K562 (cell line): ENCODE data around the gene PLEKHB1. TPM values are rescaled to one million over a fixed set of nuclear protein-coding genes. Genes with fewer than 3 reads are reported as not detected.

Source experiments
- ATAC-seq: fragments of 200-7000 bp; cut with Tn5 transposase; 3 replicates; pipeline ENCODE4 v1.9.1; 2020; ENCODE audit warnings: moderate library complexity
- BruUV-seq: library from RNA; stranded (reverse); fragments of 400-500 nt; replicated peaks from 2 replicates; lab custom pipeline; 2021; lab: Mats Ljungman, UMichigan
- CTCF ChIA-PET: fragments of 300-600 bp; formaldehyde crosslinking; extraction: SDS; loops from one replicate; lab custom pipeline; 2021; ENCODE audit warnings: low intra/inter-chr PET ratio; lab: Yijun Ruan, JAX
- POLR2A ChIA-PET: fragments of 300-600, 350-650 bp; sonication (Branson Sonifier 250); formaldehyde crosslinking; extraction: SDS; loops from one replicate; lab custom pipeline; 2021; ENCODE audit warnings: antibody characterized with exemption, inconsistent platforms; lab: Yijun Ruan, JAX
- DNase-seq, 4 experiments: peaks; one replicate each; pipeline versions ENCODE4 v3.0.0 to v3.0.0-alpha.2; 2011 to 2018; ENCODE audit warnings: low spot score in 3 of 4, mixed read lengths in 3 of 4; ENCODE audit errors: extremely low read depth in 1 of 4
- FAIRE-seq: peaks from 2 replicates; lab custom pipeline; 2011; peaks lifted over from hg19 to GRCh38; lab: Jason Lieb, UNC
- H2AFZ ChIP-seq: 2 replicates; pipeline ENCODE4 v1.6.0; 2011; ENCODE audit warnings: low read depth, low read length, control low read depth, inconsistent platforms
- H3K27ac ChIP-seq: fragments of 200-600 bp; 3 replicates; pipeline ENCODE4 v1.8.0; 2011; ENCODE audit warnings: low read depth, mild to moderate bottlenecking, control low read depth, inconsistent platforms, low read length, moderate library complexity, mixed read lengths; ENCODE audit errors: extremely low read depth
- H3K27me3 ChIP-seq, 2 experiments: fragments of 300-600 bp in 1 of 2; 2 replicates in 1 of 2; 3 replicates in 1 of 2; pipeline versions ENCODE4 v1.6.0 to v1.8.0; 2011; ENCODE audit warnings: inconsistent platforms in 2 of 2, low read length in 2 of 2, mild to moderate bottlenecking in 1 of 2, mixed read lengths in 1 of 2, moderate library complexity in 1 of 2; ENCODE audit not compliant: control insufficient read depth in 2 of 2, insufficient read depth in 2 of 2
- H3K36me3 ChIP-seq: fragments of 300-600 bp; 3 replicates; pipeline ENCODE4 v1.8.0; 2011; ENCODE audit warnings: mild to moderate bottlenecking, low read length, inconsistent platforms; ENCODE audit not compliant: control insufficient read depth, insufficient read depth
- H3K4me1 ChIP-seq, 2 experiments: fragments of 200-600 bp in 1 of 2; replicated peaks in 1 of 2; 2 replicates in 1 of 2; 3 replicates in 1 of 2; pipeline versions ENCODE4 v1.5.1 to v1.8.0; 2011; ENCODE audit warnings: inconsistent platforms in 2 of 2, low read length in 2 of 2, mild to moderate bottlenecking in 1 of 2, mixed read lengths in 1 of 2, moderate library complexity in 1 of 2; ENCODE audit not compliant: control insufficient read depth in 2 of 2, insufficient read depth in 2 of 2
- H3K4me2 ChIP-seq: 2 replicates; pipeline ENCODE4 v1.6.1; 2011; ENCODE audit warnings: low read length, control low read depth, inconsistent platforms, mixed read lengths; ENCODE audit not compliant: insufficient read depth
- H3K4me3 ChIP-seq: fragments of 200-600 bp; sonication (generic), shearing (Covaris generic); 2 replicates; pipeline ENCODE4 v1.5.1; 2016; ENCODE audit warnings: control low read depth, inconsistent platforms
- H3K79me2 ChIP-seq: fragments of 200-600 bp; 3 replicates; pipeline ENCODE4 v1.8.0; 2011; ENCODE audit warnings: low read length, inconsistent platforms; ENCODE audit not compliant: control insufficient read depth, insufficient read depth
- H3K9ac ChIP-seq, 2 experiments: 2 replicates each; pipeline versions ENCODE4 v1.6.0 to v1.6.1; 2011; ENCODE audit warnings: low read depth in 2 of 2, low read length in 2 of 2, control low read depth in 1 of 2, inconsistent platforms in 1 of 2, mild to moderate bottlenecking in 1 of 2, mixed read lengths in 1 of 2; ENCODE audit not compliant: insufficient read depth in 1 of 2
- H3K9me1 ChIP-seq: one replicate; pipeline ENCODE4 v1.6.0; 2011; ENCODE audit warnings: inconsistent platforms, mild to moderate bottlenecking, low read length, moderate library complexity; ENCODE audit not compliant: control insufficient read depth, insufficient read depth
- H3K9me3 ChIP-seq: replicated peaks from 2 replicates; pipeline ENCODE4 v1.5.1; 2011; ENCODE audit warnings: low read depth, low read length, inconsistent platforms; ENCODE audit not compliant: control insufficient read depth, insufficient read depth
- H4K20me1 ChIP-seq: replicated peaks from 2 replicates; pipeline ENCODE4 v1.6.1; 2011; ENCODE audit warnings: low read length, inconsistent platforms, mixed read lengths; ENCODE audit not compliant: control insufficient read depth, insufficient read depth
- ADNP ChIP-seq: fragments of 200-800 bp; sonication (Bioruptor generic); IDR thresholded peaks from 2 replicates; pipeline ENCODE4 v1.6.1; 2016; ENCODE audit warnings: missing genetic modification characterization, missing compliant biosample characterization
- CBFA2T2 ChIP-seq: fragments of 450-650 bp; conservative IDR thresholded peaks from 2 replicates; pipeline ENCODE4 v1.6.1; 2017; ENCODE audit warnings: mild to moderate bottlenecking
- CREB1 ChIP-seq, 2 experiments: sonication (generic) in 1 of 2; formaldehyde crosslinking in 1 of 2; IDR thresholded peaks; 2 replicates each; pipeline versions ENCODE4 v1.6.1 to v1.8.0; 2012 to 2022; ENCODE audit warnings: inconsistent platforms in 1 of 2, mild to moderate bottlenecking in 1 of 2, missing genetic modification reagents in 1 of 2, moderate library complexity in 1 of 2
- CREB5 ChIP-seq: fragments of 250-450 bp; sonication (Bioruptor Pico); IDR thresholded peaks from 2 replicates; pipeline ENCODE4 v1.5.0; 2020; ENCODE audit warnings: mild to moderate bottlenecking
- E2F3 ChIP-seq: fragments of 250-450 bp; sonication (Bioruptor Pico); IDR thresholded peaks from 2 replicates; pipeline ENCODE4 v1.4.0; 2020; ENCODE audit warnings: mild to moderate bottlenecking
- E2F5 ChIP-seq: sonication (generic); formaldehyde crosslinking; IDR thresholded peaks from 2 replicates; pipeline ENCODE4 v1.8.0; 2022; ENCODE audit warnings: mild to moderate bottlenecking, missing genetic modification reagents
- LCOR ChIP-seq: sonication (generic); formaldehyde crosslinking; IDR thresholded peaks from 2 replicates; pipeline ENCODE4 v1.8.0; 2022; ENCODE audit warnings: mild to moderate bottlenecking, missing genetic modification reagents
- NCOA6 ChIP-seq: fragments of 450-650 bp; IDR thresholded peaks from 2 replicates; pipeline ENCODE4 v1.6.1; 2017; ENCODE audit warnings: mild to moderate bottlenecking
- REST ChIP-seq, 2 experiments: fragments of 450-650 bp; formaldehyde crosslinking in 1 of 2; IDR thresholded peaks; 2 replicates each; pipeline versions ENCODE4 v1.4.0 to v1.6.1; 2014 to 2020; ENCODE audit warnings: mild to moderate bottlenecking in 2 of 2, borderline replicate concordance in 1 of 2, low read depth in 1 of 2
- SREBF1 ChIP-seq: fragments of 150-350 bp; IDR thresholded peaks from 2 replicates; pipeline ENCODE4 v1.6.1; 2014; ENCODE audit warnings: antibody characterized with exemption, low read depth, low read length, borderline replicate concordance
- THRAP3 ChIP-seq: fragments of 450-650 bp; IDR thresholded peaks from 2 replicates; pipeline ENCODE4 v1.6.1; 2016; ENCODE audit warnings: mild to moderate bottlenecking, inconsistent platforms, borderline replicate concordance
- ZEB2 ChIP-seq: fragments of 450-650 bp; IDR thresholded peaks from 2 replicates; pipeline ENCODE4 v1.6.1; 2016
- ZNF165 ChIP-seq: fragments of 250-450 bp; sonication (Bioruptor Pico); IDR thresholded peaks from 2 replicates; pipeline ENCODE4 v1.4.0; 2020; ENCODE audit warnings: borderline replicate concordance
- ZNF347 ChIP-seq: fragments of 450-650 bp; formaldehyde crosslinking; IDR thresholded peaks from 2 replicates; pipeline ENCODE4 v1.4.0; 2020; ENCODE audit warnings: low read depth, mild to moderate bottlenecking, moderate library complexity
- WGBS: fragments of 100-300 bp; shearing (Covaris generic); methylation state at CpG from one replicate; pipeline ENCODE4 v1.1.6; 2016; ENCODE audit warnings: low coverage, mixed read lengths; ENCODE audit not compliant: insufficient coverage; ENCODE audit errors: missing lambda C conversion rate; 5-methylcytosine and 5-hydroxymethylcytosine counted together
- in situ Hi-C: fragments of 300-500 bp; cut with MboI; formaldehyde crosslinking; loops from 4 replicates; pipeline ENCODE4 v1.15.0; 2018; ENCODE audit warnings: inconsistent platforms, mixed read lengths
- intact Hi-C: fragments of 100-400 bp; cut with micrococcal nuclease; formaldehyde crosslinking; loops from 2 replicates; pipeline ENCODE4 v1.14.2; 2022
- polyA plus RNA-seq, 8 experiments: library from polyadenylated mRNA; depleted of rRNA in 4 of 8; stranded (reverse) in 5 of 8; unstranded in 3 of 8; fragments of >200 nt; fragmentation: Nextera tagmentation in 2 of 8; fragmentation: Illumina TruSeq in 1 of 8; extraction: Ambion mirVana in 2 of 8; extraction: Trizol in 1 of 8; gene quantifications; 2 replicates each; pipeline versions ENCODE4 v1.2.1 to v1.2.3, GENCODE V29; 2011 to 2014; ENCODE audit warnings: inconsistent platforms in 1 of 8, missing spikeins in 1 of 8
- total RNA-seq, 7 experiments: library from RNA; depleted of rRNA in 6 of 7; stranded (reverse); fragments of >200 nt in 6 of 7; fragmentation: Illumina TruSeq in 2 of 7; extraction: Trizol in 2 of 7; gene quantifications; 2 replicates each; pipeline versions ENCODE4 v1.2.1 to v1.2.3, GENCODE V29; 2011 to 2021; ENCODE audit warnings: low replicate concordance in 1 of 7

Gene PLEKHB1
- total and polyA plus RNA-seq, 9 of the 15 experiments (the other 6 are each of a cell fraction or from before 2014, with no cell fraction given): 0.07 to 0.62 (median 0.17) TPM; not detected in 2

- Histone ChIP-seq H4K20me1 (no peaks in the 10 kb centered on the region), H3K4me1 (no peaks in the 10 kb centered on the region), H3K4me3 (no peak overlapping the region), H3K9me1 (no peaks in the 10 kb centered on the region), H3K4me2 (no peak overlapping the region), H3K9me3 (no peaks in the 10 kb centered on the region), H3K27me3 (no peaks in the 10 kb centered on the region), H3K9ac (no peak overlapping the region), H3K79me2 (no peaks in the 10 kb centered on the region), H2AFZ (no peak overlapping the region), H3K36me3 (no peaks in the 10 kb centered on the region), H3K27ac (no peak overlapping the region)
- ATAC-seq: no peak
- WGBS: 34% methylated on average over 3 of the region's 3 CpGs
- no peak for DNase-seq
- in situ Hi-C loops: no loop called here
- CTCF ChIA-PET: no interaction called here
- no TSS peak for BruUV-seq
- POLR2A ChIA-PET: interaction anchor here (0.6 to 1.3 kb wide), 4 partner anchors 9 to 272 kb away, joined by 3 to 5 read pairs (median 3); no protein-coding TSS in a partner anchor
- intact Hi-C loops: no loop called here
- FAIRE-seq: no peak
- TF ChIP-seq REST (IDR thresholded peaks at IDR 0.05; ENCODE audit: borderline replicate concordance) (no peak), REST (CRISPR knock-in tag; IDR thresholded peaks at IDR 0.05; ENCODE audit: low read depth) (no peak), SREBF1 (no peak), CREB5 (CRISPR knock-in tag) (no peak), E2F3 (CRISPR knock-in tag) (no peak), ADNP (tag) (no peak), ZNF347 (CRISPR knock-in tag) (no peak), E2F5 (CRISPR knock-in tag) (no peak), ZNF165 (CRISPR knock-in tag) (no peak), ZEB2 (no peak), CREB1 (IDR thresholded peaks at IDR 0.05) (no peak), CREB1 (CRISPR knock-in tag; IDR thresholded peaks at IDR 0.05) (no peak), THRAP3 (no peak), CBFA2T2 (no peak), NCOA6 (no peak), LCOR (CRISPR knock-in tag) (no peak)
Measured at GRCh38 chr11:73670808-73671207, 24.4 kb downstream of the PLEKHB1 start.
